B cell (primary cell): ENCODE data around the gene PANK1. TPM values are rescaled to one million over a fixed set of nuclear protein-coding genes. Genes with fewer than 3 reads are reported as not detected.

Experiments
- ATAC-seq: fragments of 200-7000 bp; cut with Tn5 transposase; one replicate; pipeline ENCODE4 v1.10.0; 2021; ENCODE audit warnings: low read depth, mild to moderate bottlenecking, moderate number of reproducible peaks, moderate library complexity
- CTCF ChIA-PET: fragments of 350-600 bp; sonication (Branson Sonifier 250); formaldehyde crosslinking; loops from one replicate; lab custom pipeline; 2021; ENCODE audit warnings: antibody characterized with exemption, inconsistent platforms; lab: Charles Lee
- POLR2A ChIA-PET: fragments of 350-600 bp; sonication (Branson Sonifier 250); formaldehyde crosslinking; loops from one replicate; lab custom pipeline; 2021; ENCODE audit warnings: antibody characterized with exemption; lab: Charles Lee
- DNase-seq: peaks from one replicate; pipeline ENCODE4 v3.0.0; 2013
- H2AFZ ChIP-seq: 2 replicates; pipeline ENCODE4 v1.6.1; 2012; ENCODE audit warnings: mild to moderate bottlenecking, low read depth, low read length; ENCODE audit not compliant: insufficient read depth, poor library complexity, severe bottlenecking
- H3K27ac ChIP-seq, 2 donors: 1 replicate in 1 of 2; 2 replicates in 1 of 2; pipeline ENCODE4 v1.5.1; 2012 to 2013; ENCODE audit warnings: low read length in 2 of 2, mild to moderate bottlenecking in 2 of 2, moderate library complexity in 1 of 2
- H3K27me3 ChIP-seq, 4 experiments: fragments of 200-600 bp in 1 of 4; sonication (generic) in 1 of 4; replicated peaks in 1 of 4; 1 replicate in 2 of 4; 2 replicates in 2 of 4; pipeline versions ENCODE4 v1.6.1 to v1.7.0; 2013 to 2016; ENCODE audit warnings: low read length in 3 of 4, mild to moderate bottlenecking in 2 of 4, mixed read lengths in 1 of 4, moderate library complexity in 1 of 4; ENCODE audit not compliant: insufficient read depth in 4 of 4, control insufficient read depth in 3 of 4; ENCODE audit errors: control extremely low read depth in 1 of 4
- H3K36me3 ChIP-seq, 2 experiments: replicated peaks in 1 of 2; 1 replicate in 1 of 2; 2 replicates in 1 of 2; pipeline versions ENCODE4 v1.6.1 to v1.7.1; 2013; ENCODE audit warnings: low read length in 1 of 2; ENCODE audit not compliant: insufficient read depth in 2 of 2, control insufficient read depth in 1 of 2; ENCODE audit errors: control extremely low read depth in 1 of 2, extremely low read depth in 1 of 2
- H3K4me1 ChIP-seq, 2 donors: fragments of 200-600 bp in 1 of 2; sonication (generic) in 1 of 2; 1 replicate in 1 of 2; 2 replicates in 1 of 2; pipeline versions ENCODE4 v1.5.1 to v1.6.1; 2013 to 2017; ENCODE audit warnings: low read length in 2 of 2; ENCODE audit not compliant: control insufficient read depth in 2 of 2, insufficient read depth in 2 of 2
- H3K4me2 ChIP-seq: replicated peaks from 2 replicates; pipeline ENCODE3; 2012; ENCODE audit warnings: mild to moderate bottlenecking, low read depth, low read length; ENCODE audit not compliant: poor library complexity, severe bottlenecking
- H3K4me3 ChIP-seq, 5 experiments: fragments of 200-600 bp in 1 of 5; sonication (generic) in 1 of 5; 1 replicate in 3 of 5; 2 replicates in 2 of 5; pipeline versions ENCODE4 v1.5.1 to v1.7.0; 2011 to 2016; ENCODE audit warnings: low read length in 4 of 5, mild to moderate bottlenecking in 4 of 5, low read depth in 2 of 5, control low read depth in 1 of 5, moderate library complexity in 1 of 5; ENCODE audit not compliant: insufficient read depth in 1 of 5; ENCODE audit errors: control extremely low read depth in 1 of 5, extremely low read depth in 1 of 5
- H3K79me2 ChIP-seq: fragments of 200-600 bp; sonication (generic); one replicate; pipeline ENCODE4 v1.6.0; 2016; ENCODE audit warnings: low read length; ENCODE audit not compliant: control insufficient read depth, insufficient read depth
- H3K9ac ChIP-seq: fragments of 200-600 bp; sonication (generic); 2 replicates; pipeline ENCODE4 v1.6.1; 2017; ENCODE audit warnings: mild to moderate bottlenecking, low read length, moderate library complexity
- H3K9me3 ChIP-seq, 3 donors: one replicate each; pipeline versions ENCODE4 v1.6.1 to v1.7.1; 2013; ENCODE audit warnings: low read length in 2 of 3; ENCODE audit not compliant: control insufficient read depth in 2 of 3, insufficient read depth in 1 of 3; ENCODE audit errors: control extremely low read depth in 1 of 3
- H4K20me1 ChIP-seq: 2 replicates; pipeline ENCODE4 v1.6.0; 2012; ENCODE audit warnings: mild to moderate bottlenecking, low read length; ENCODE audit not compliant: insufficient read depth, control insufficient read depth, poor library complexity, severe bottlenecking
- H3K27ac Mint-ChIP-seq: one replicate; pipeline ENCODE4 v1.8.0; 2021; ENCODE audit warnings: mixed read lengths
- H3K27me3 Mint-ChIP-seq: one replicate; pipeline ENCODE4 v1.8.0; 2021; ENCODE audit warnings: mixed read lengths
- H3K4me1 Mint-ChIP-seq: one replicate; pipeline ENCODE4 v1.8.0; 2021; ENCODE audit warnings: mixed read lengths
- H3K4me3 Mint-ChIP-seq: one replicate; pipeline ENCODE4 v1.8.0; 2021; ENCODE audit warnings: mixed read lengths
- H3K9me3 Mint-ChIP-seq: one replicate; pipeline ENCODE4 v1.8.0; 2022; ENCODE audit warnings: mixed read lengths; ENCODE audit not compliant: insufficient read depth
- CTCF ChIP-seq: fragments of 200-600 bp; IDR thresholded peaks from one replicate; pipeline ENCODE4 v1.8.0; 2022; ENCODE audit warnings: antibody characterized with exemption, mild to moderate bottlenecking
- EZH2 ChIP-seq: IDR thresholded peaks from 2 replicates; pipeline ENCODE4 v1.6.1; 2012; ENCODE audit warnings: borderline replicate concordance, low read depth, mild to moderate bottlenecking, moderate library complexity, low read length; ENCODE audit not compliant: insufficient read depth, poor library complexity, severe bottlenecking
- WGBS: methylation state at CpG from one replicate; pipeline ENCODE4 v1.1.5; 2013; ENCODE audit warnings: missing lambda C conversion rate; ENCODE audit not compliant: insufficient coverage; 5-methylcytosine and 5-hydroxymethylcytosine counted together
- intact Hi-C: fragments of 100-400 bp; cut with micrococcal nuclease; formaldehyde crosslinking; loops from one replicate; pipeline ENCODE4 v1.10.0; 2022
- polyA plus RNA-seq: library from polyadenylated mRNA; depleted of rRNA; stranded (reverse); fragments of >200 nt; gene quantifications from 2 replicates; pipeline ENCODE4 v1.2.3, GENCODE V29; 2012
- total RNA-seq, 2 donors: library from RNA; stranded (reverse); fragments of 120-200 nt in 1 of 2; gene quantifications; 1 replicate in 1 of 2; 2 replicates in 1 of 2; pipeline versions ENCODE4 v1.2.3 to v1.2.4, GENCODE V29; 2013 to 2022

PANK1 gene
- total and polyA plus RNA-seq, 2 donors (not counting 1 experiment from before 2014, with no cell fraction given): 0.31 to 2.9 TPM

DNA sequence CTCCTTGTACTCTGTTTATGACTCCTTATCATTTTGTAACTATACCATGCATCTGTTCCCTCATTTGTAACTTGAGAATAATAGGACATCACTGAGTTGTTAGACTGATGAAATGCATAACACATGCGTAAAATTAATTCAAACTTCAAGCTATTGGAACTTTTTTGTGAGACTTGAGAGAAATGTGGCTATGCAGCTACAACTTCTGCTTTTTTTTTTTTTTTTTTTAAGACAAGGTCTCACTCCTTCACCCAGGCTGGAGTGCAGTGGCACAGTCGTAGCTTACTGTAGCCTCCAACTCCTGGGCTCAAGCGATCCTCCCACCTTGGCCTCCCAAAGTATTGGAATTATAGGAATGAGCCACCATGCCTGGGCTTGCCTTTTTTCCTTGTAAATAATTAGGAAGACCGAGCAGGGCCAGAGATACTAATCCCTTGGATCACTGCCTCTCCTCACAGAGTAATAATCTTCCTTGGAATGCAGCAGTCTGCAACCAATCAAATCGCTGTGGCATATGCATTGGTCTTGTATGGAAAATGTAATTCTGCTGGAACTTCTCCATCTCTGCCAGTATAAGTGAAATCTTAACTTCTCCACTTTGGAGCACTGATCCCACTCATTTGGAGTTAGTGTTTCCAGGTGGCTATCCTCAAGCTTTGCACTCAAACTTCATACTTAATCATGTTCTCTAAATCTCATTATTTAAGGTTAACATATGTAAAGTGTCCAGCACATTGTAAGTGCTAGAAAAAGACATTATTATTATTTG, 2.0 kb upstream of the PANK1 start:
- no CpG with 5 or more reads among the region's 5 CpGs for WGBS
- Histone ChIP-seq H3K4me1 (peaks cover 18 to 34% of the 10 kb centered on the region in 2 donors), H2AFZ (no peak overlapping the region), H3K79me2 (no peaks in the 10 kb centered on the region), H3K36me3 (no peaks in the 10 kb centered on the region), H3K4me2 (no peak overlapping the region), H3K27ac (no peak overlapping the region), H3K4me3 (no peak overlapping the region), H4K20me1 (no peaks in the 10 kb centered on the region), H3K27me3 (peaks cover 0 to 2% (median 0%) of the 10 kb centered on the region in 4 experiments), H3K9me3 (no peaks in the 10 kb centered on the region), H3K9ac (no peak overlapping the region)
- Mint-ChIP-seq H3K4me1 (peaks cover 24% of the 10 kb centered on the region), H3K9me3 (no peaks in the 10 kb centered on the region), H3K4me3 (peak overlapping the region; percentile 3), H3K27ac (no peak overlapping the region), H3K27me3 (no peaks in the 10 kb centered on the region)
- ChIA-PET CTCF (no interaction called here), POLR2A (interaction anchor here (0.6 kb wide), 1 partner anchor 9 kb away, joined by 3 read pairs; no protein-coding TSS in a partner anchor)
- TF ChIP-seq EZH2: no peak
- intact Hi-C loops: no loop called here
- no peak for ATAC-seq
- peak; percentile 16 for DNase-seq

GRCh38 chr10:89645742-89646172, 715 bp upstream of the PANK1 start:
- Histone ChIP-seq H3K4me3 (peak overlapping the region in 4 of 5 experiments; percentile 60 to 78 (median 74)), H3K9me3 (no peaks in the 10 kb centered on the region), H3K9ac (peak overlapping the region; percentile 78), H3K4me2 (peak overlapping the region; percentile 97), H3K79me2 (no peaks in the 10 kb centered on the region), H4K20me1 (no peaks in the 10 kb centered on the region), H3K36me3 (no peaks in the 10 kb centered on the region), H3K4me1 (peaks cover 12 to 25% of the 10 kb centered on the region in 2 donors), H3K27ac (no peak overlapping the region), H3K27me3 (peaks cover 0 to 2% (median 0%) of the 10 kb centered on the region in 4 experiments), H2AFZ (peak overlapping the region; percentile 94)
- Mint-ChIP-seq H3K9me3 (no peaks in the 10 kb centered on the region), H3K4me1 (peaks cover 14% of the 10 kb centered on the region), H3K27ac (peak overlapping the region; percentile 69), H3K27me3 (no peaks in the 10 kb centered on the region), H3K4me3 (peak overlapping the region; percentile 87)
- no peak for DNase-seq
- no peak for TF ChIP-seq EZH2
- TF ChIP-seq CTCF: no peak
- ATAC-seq: no peak
- no CpG with 5 or more reads among the region's 6 CpGs for WGBS
- intact Hi-C loops: loop anchor here (2.0 kb wide), 1 partner anchor 231 kb away; the partner anchor contains the start of gene IFIT5
- ChIA-PET CTCF (interaction anchor here (1.3 kb wide), 1 partner anchor 55 kb away, joined by 5 read pairs; the partner anchor contains the start of gene KIF20B), POLR2A (no interaction called here)
